ENCODE data around the gene ALDH2.
A peak's percentile ranks its signal among the peaks of the same experiment; 100 is the strongest.
"Not testable (repeated sequence)": the region's sequence is repeated elsewhere in the genome, so short reads cannot be mapped to it uniquely, and the experiment has no call there.

Gene ALDH2

GRCh38 chr12:111806304-111806703, 39.6 kb downstream of the ALDH2 start:
- H3K27me3 Mint-ChIP-seq, result no peaks in the 10 kb centered on the region
- H3K36me3 Mint-ChIP-seq (ENCODE audit: insufficient read depth), result peaks cover 6% of the 10 kb centered on the region
- H3K4me3 Mint-ChIP-seq, result no peak overlapping the region
- H3K4me1 Mint-ChIP-seq, result no peaks in the 10 kb centered on the region
- no peak for ATAC-seq (replicated peaks; ENCODE audit: extremely low read depth, poor library complexity, severe bottlenecking)
- DNase-seq (ENCODE audit: low spot score in 2 of 2), result no peak
- no peaks in the 10 kb centered on the region for H3K9me3 Mint-ChIP-seq
- no peak overlapping the region for H3K27ac Mint-ChIP-seq (ENCODE audit: low read depth)

GRCh38 chr12:111807232-111807631, 40.5 kb downstream of the ALDH2 start:
- Mint-ChIP-seq H3K27me3 (no peaks in the 10 kb centered on the region), H3K36me3 (ENCODE audit: insufficient read depth) (peaks cover 6% of the 10 kb centered on the region), H3K4me3 (no peak overlapping the region), H3K27ac (ENCODE audit: low read depth) (no peak overlapping the region), H3K9me3 (no peaks in the 10 kb centered on the region), H3K4me1 (no peaks in the 10 kb centered on the region)
- no peak for ATAC-seq (replicated peaks; ENCODE audit: extremely low read depth, poor library complexity, severe bottlenecking)
- DNase-seq (ENCODE audit: low spot score in 2 of 2), result no peak

GRCh38 chr12:111812881-111813741, 46.4 kb downstream of the ALDH2 start:
- Mint-ChIP-seq H3K9me3 (no peaks in the 10 kb centered on the region), H3K36me3 (ENCODE audit: insufficient read depth) (peaks cover 2% of the 10 kb centered on the region), H3K27ac (ENCODE audit: low read depth) (no peak overlapping the region), H3K4me3 (peak overlapping the region; percentile 31), H3K27me3 (peaks cover 8% of the 10 kb centered on the region), H3K4me1 (peaks cover 11% of the 10 kb centered on the region)
- ATAC-seq (replicated peaks; ENCODE audit: extremely low read depth, poor library complexity, severe bottlenecking) (peak; percentile 80), DNase-seq (ENCODE audit: low spot score in 2 of 2) (peak; percentile 37 to 39)

GRCh38 chr12:111816065-111816615, 49.4 kb downstream of the ALDH2 start:
- peaks cover 11% of the 10 kb centered on the region for H3K4me1 Mint-ChIP-seq
- no peak overlapping the region for H3K27ac Mint-ChIP-seq (ENCODE audit: low read depth)
- no peaks in the 10 kb centered on the region for H3K36me3 Mint-ChIP-seq (ENCODE audit: insufficient read depth)
- peaks cover 18% of the 10 kb centered on the region for H3K27me3 Mint-ChIP-seq
- no peak for ATAC-seq (replicated peaks; ENCODE audit: extremely low read depth, poor library complexity, severe bottlenecking)
- no peaks in the 10 kb centered on the region for H3K9me3 Mint-ChIP-seq
- no peak for DNase-seq (ENCODE audit: low spot score in 2 of 2)
- H3K4me3 Mint-ChIP-seq, result no peak overlapping the region

- H3K27ac Mint-ChIP-seq (ENCODE audit: low read depth); H3K4me3 Mint-ChIP-seq; ATAC-seq (replicated peaks; ENCODE audit: extremely low read depth, poor library complexity, severe bottlenecking); H3K9me3 Mint-ChIP-seq; H3K36me3 Mint-ChIP-seq (ENCODE audit: insufficient read depth); DNase-seq (ENCODE audit: low spot score in 2 of 2): not testable (repeated sequence)
- H3K27me3 Mint-ChIP-seq, result peaks cover 26% of the 10 kb centered on the region
- H3K4me1 Mint-ChIP-seq, result peaks cover 11% of the 10 kb centered on the region
Observed at GRCh38 chr12:111816898-111817297, 50.2 kb downstream of the ALDH2 start.

- DNase-seq (ENCODE audit: low spot score in 2 of 2), result no peak
- no peak for ATAC-seq (replicated peaks; ENCODE audit: extremely low read depth, poor library complexity, severe bottlenecking)
- peaks cover 3% of the 10 kb centered on the region for H3K4me1 Mint-ChIP-seq
- no peak overlapping the region for H3K4me3 Mint-ChIP-seq
- H3K36me3 Mint-ChIP-seq (ENCODE audit: insufficient read depth), result no peaks in the 10 kb centered on the region
- peaks cover 36% of the 10 kb centered on the region for H3K27me3 Mint-ChIP-seq
- H3K27ac Mint-ChIP-seq (ENCODE audit: low read depth), result no peak overlapping the region
- H3K9me3 Mint-ChIP-seq, result no peaks in the 10 kb centered on the region
Observed at GRCh38 chr12:111818340-111818739, 51.6 kb downstream of the ALDH2 start.

- Mint-ChIP-seq H3K4me3 (no peak overlapping the region), H3K9me3 (no peaks in the 10 kb centered on the region), H3K36me3 (ENCODE audit: insufficient read depth) (no peaks in the 10 kb centered on the region), H3K27me3 (peaks cover 44% of the 10 kb centered on the region), H3K27ac (ENCODE audit: low read depth) (no peak overlapping the region), H3K4me1 (no peaks in the 10 kb centered on the region)
- ATAC-seq (replicated peaks; ENCODE audit: extremely low read depth, poor library complexity, severe bottlenecking), result no peak
- no peak for DNase-seq (ENCODE audit: low spot score in 2 of 2)
Observed at GRCh38 chr12:111819191-111820158, 52.7 kb downstream of the ALDH2 start.

GRCh38 chr12:111820828-111821227, 54.1 kb downstream of the ALDH2 start:
- H3K4me1 Mint-ChIP-seq; DNase-seq (ENCODE audit: low spot score in 2 of 2); H3K27ac Mint-ChIP-seq (ENCODE audit: low read depth); ATAC-seq (replicated peaks; ENCODE audit: extremely low read depth, poor library complexity, severe bottlenecking); H3K36me3 Mint-ChIP-seq (ENCODE audit: insufficient read depth); H3K4me3 Mint-ChIP-seq; H3K9me3 Mint-ChIP-seq: not testable (repeated sequence)
- peaks cover 57% of the 10 kb centered on the region for H3K27me3 Mint-ChIP-seq

GRCh38 chr12:111822886-111823285, 56.2 kb downstream of the ALDH2 start:
- H3K4me3 Mint-ChIP-seq, result no peak overlapping the region

GRCh38 chr12:111823891-111824290, 57.2 kb downstream of the ALDH2 start:
- Mint-ChIP-seq H3K4me3 (no peak overlapping the region), H3K4me1 (no peaks in the 10 kb centered on the region)

More at GRCh38 chr12:111822886-111823285, 56.2 kb downstream of the ALDH2 start:
- Mint-ChIP-seq H3K9me3 (no peaks in the 10 kb centered on the region), H3K27ac (ENCODE audit: low read depth) (no peak overlapping the region), H3K36me3 (ENCODE audit: insufficient read depth) (no peaks in the 10 kb centered on the region), H3K27me3 (peaks cover 57% of the 10 kb centered on the region), H3K4me1 (no peaks in the 10 kb centered on the region)
- DNase-seq (ENCODE audit: low spot score in 2 of 2) (no peak), ATAC-seq (replicated peaks; ENCODE audit: extremely low read depth, poor library complexity, severe bottlenecking) (no peak)

GRCh38 chr12:111824312-111824711, 57.6 kb downstream of the ALDH2 start:
- not testable (repeated sequence) for ATAC-seq (replicated peaks; ENCODE audit: extremely low read depth, poor library complexity, severe bottlenecking); H3K27ac Mint-ChIP-seq (ENCODE audit: low read depth); H3K9me3 Mint-ChIP-seq; H3K4me1 Mint-ChIP-seq; H3K36me3 Mint-ChIP-seq (ENCODE audit: insufficient read depth); DNase-seq (ENCODE audit: low spot score in 2 of 2); H3K4me3 Mint-ChIP-seq
- H3K27me3 Mint-ChIP-seq, result peaks cover 57% of the 10 kb centered on the region

More at GRCh38 chr12:111823891-111824290, 57.2 kb downstream of the ALDH2 start:
- no peak for ATAC-seq (replicated peaks; ENCODE audit: extremely low read depth, poor library complexity, severe bottlenecking)
- peaks cover 57% of the 10 kb centered on the region for H3K27me3 Mint-ChIP-seq
- no peak overlapping the region for H3K27ac Mint-ChIP-seq (ENCODE audit: low read depth)
- no peak for DNase-seq (ENCODE audit: low spot score in 2 of 2)
- H3K36me3 Mint-ChIP-seq (ENCODE audit: insufficient read depth), result no peaks in the 10 kb centered on the region
- H3K9me3 Mint-ChIP-seq, result no peaks in the 10 kb centered on the region

GRCh38 chr12:111825509-111825908, 58.8 kb downstream of the ALDH2 start:
- Mint-ChIP-seq H3K27me3 (peaks cover 53% of the 10 kb centered on the region), H3K9me3 (no peaks in the 10 kb centered on the region), H3K4me1 (no peaks in the 10 kb centered on the region), H3K36me3 (ENCODE audit: insufficient read depth) (no peaks in the 10 kb centered on the region), H3K4me3 (no peak overlapping the region), H3K27ac (ENCODE audit: low read depth) (no peak overlapping the region)
- ATAC-seq (replicated peaks; ENCODE audit: extremely low read depth, poor library complexity, severe bottlenecking) (no peak), DNase-seq (ENCODE audit: low spot score in 2 of 2) (no peak)

Data from central memory CD8-positive, alpha-beta T cell (primary cell).